Endothelial cell of umbilical vein (primary cell): ENCODE results near the gene ACTR2.

Source experiments
- EZH2 ChIP-seq: IDR thresholded peaks from 2 replicates; pipeline ENCODE4 v1.6.1; 2012; ENCODE audit warnings: borderline replicate concordance, low read depth, mild to moderate bottlenecking, moderate library complexity, low read length, inconsistent platforms; ENCODE audit not compliant: severe bottlenecking
- JUN ChIP-seq: IDR thresholded peaks from 2 replicates; pipeline ENCODE4 v1.6.1; 2011; ENCODE audit warnings: borderline replicate concordance, low read depth; ENCODE audit not compliant: insufficient read length, insufficient read depth
- POLR2A ChIP-seq: IDR thresholded peaks from 2 replicates; pipeline ENCODE4 v1.6.1; 2012; ENCODE audit warnings: low read depth, mild to moderate bottlenecking, control low read depth, low read length
- TF ChIP-seq, protein P1 (sequence below), 2 donors: IDR thresholded peaks; 1 replicate in 1 of 2; 2 replicates in 1 of 2; pipeline ENCODE4 v1.5.1; 2011; ENCODE audit warnings: low read length in 2 of 2, mild to moderate bottlenecking in 2 of 2, moderate library complexity in 2 of 2, control low read depth in 1 of 2, inconsistent platforms in 1 of 2, low read depth in 1 of 2; ENCODE audit not compliant: insufficient read depth in 1 of 2; ENCODE audit errors: extremely low read depth in 1 of 2

DNA sequence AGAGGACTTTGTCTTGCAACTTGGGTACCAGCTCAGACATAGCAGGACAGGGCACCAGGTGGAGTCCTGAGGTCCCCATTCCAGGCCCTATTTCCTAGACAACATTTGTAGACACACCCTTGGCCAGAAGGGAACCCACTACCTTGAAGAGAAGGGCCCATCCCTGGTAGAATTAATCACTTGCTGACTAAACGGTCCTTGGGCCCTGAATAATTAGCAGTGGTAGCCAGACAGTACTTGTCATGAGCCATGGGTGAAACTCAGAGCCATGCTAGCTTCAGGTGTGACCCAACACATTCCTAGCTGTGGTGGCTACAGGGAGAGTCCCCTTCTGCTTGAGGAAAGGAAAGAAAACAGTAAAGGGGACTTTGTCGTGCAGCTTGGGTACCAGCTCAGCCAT lies 28.5 kb upstream of the ACTR2 start:
- TF ChIP-seq, protein P1, sequence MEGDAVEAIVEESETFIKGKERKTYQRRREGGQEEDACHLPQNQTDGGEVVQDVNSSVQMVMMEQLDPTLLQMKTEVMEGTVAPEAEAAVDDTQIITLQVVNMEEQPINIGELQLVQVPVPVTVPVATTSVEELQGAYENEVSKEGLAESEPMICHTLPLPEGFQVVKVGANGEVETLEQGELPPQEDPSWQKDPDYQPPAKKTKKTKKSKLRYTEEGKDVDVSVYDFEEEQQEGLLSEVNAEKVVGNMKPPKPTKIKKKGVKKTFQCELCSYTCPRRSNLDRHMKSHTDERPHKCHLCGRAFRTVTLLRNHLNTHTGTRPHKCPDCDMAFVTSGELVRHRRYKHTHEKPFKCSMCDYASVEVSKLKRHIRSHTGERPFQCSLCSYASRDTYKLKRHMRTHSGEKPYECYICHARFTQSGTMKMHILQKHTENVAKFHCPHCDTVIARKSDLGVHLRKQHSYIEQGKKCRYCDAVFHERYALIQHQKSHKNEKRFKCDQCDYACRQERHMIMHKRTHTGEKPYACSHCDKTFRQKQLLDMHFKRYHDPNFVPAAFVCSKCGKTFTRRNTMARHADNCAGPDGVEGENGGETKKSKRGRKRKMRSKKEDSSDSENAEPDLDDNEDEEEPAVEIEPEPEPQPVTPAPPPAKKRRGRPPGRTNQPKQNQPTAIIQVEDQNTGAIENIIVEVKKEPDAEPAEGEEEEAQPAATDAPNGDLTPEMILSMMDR (IDR thresholded peaks at IDR 0.05; ENCODE audit: extremely low read depth in 1 of 2, insufficient read depth in 1 of 2, low read depth in 1 of 2, low read length in 2 of 2): no peak
- TF ChIP-seq JUN (no peak), POLR2A (no peak), EZH2 (no peak)
